ENCODE results near the gene APOBEC4.

APOBEC4 gene

GRCh38 chr1:183597656-183598347 is 55.3 kb downstream of the APOBEC4 start:
- no peak for DNase-seq

- DNase-seq: no peak
These were observed 56.6 kb downstream of the APOBEC4 start for GRCh38 chr1:183596500-183596899.

Measured in retina (tissue), 1 donor.